ENCODE data around the gene SCAMP4.

DNA sequence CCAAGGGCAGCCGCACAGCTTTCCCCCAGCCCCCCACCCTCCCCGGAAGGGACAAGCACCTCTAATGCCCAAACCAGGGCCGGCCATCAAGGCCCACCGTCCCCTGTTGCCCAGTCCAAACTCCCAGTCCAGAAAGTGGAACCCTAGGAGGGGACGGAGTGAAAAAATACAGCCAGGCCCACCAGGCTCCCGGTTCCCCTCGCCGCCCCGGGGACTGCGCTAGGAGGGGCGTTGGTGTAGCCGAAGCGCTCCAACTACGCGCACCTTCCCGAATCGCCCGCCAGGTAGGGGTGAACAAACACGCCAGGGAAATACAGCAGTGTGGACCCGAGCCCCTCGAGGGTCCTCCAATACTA is 43.2 kb upstream of the SCAMP4 start:
- no peak for TF ChIP-seq CSRNP2 (CRISPR knock-in tag; conservative IDR thresholded peaks at IDR 0.05; ENCODE audit: low read depth)
- TF ChIP-seq, protein P1, sequence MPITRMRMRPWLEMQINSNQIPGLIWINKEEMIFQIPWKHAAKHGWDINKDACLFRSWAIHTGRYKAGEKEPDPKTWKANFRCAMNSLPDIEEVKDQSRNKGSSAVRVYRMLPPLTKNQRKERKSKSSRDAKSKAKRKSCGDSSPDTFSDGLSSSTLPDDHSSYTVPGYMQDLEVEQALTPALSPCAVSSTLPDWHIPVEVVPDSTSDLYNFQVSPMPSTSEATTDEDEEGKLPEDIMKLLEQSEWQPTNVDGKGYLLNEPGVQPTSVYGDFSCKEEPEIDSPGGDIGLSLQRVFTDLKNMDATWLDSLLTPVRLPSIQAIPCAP (CRISPR knock-in tag; IDR thresholded peaks at IDR 0.05; ENCODE audit: low read depth): no peak
- TF ChIP-seq POLR2A (IDR thresholded peaks at IDR 0.05; ENCODE audit: insufficient read depth in 1 of 2, low read depth in 2 of 2, low read length in 2 of 2): no peak
- TF ChIP-seq CTCF (CRISPR knock-in tag; IDR thresholded peaks at IDR 0.05): no peak
- TF ChIP-seq ATF5 (CRISPR knock-in tag; IDR thresholded peaks at IDR 0.05; ENCODE audit: low read depth): no peak
- no peak for TF ChIP-seq FOSL2 (CRISPR knock-in tag; IDR thresholded peaks at IDR 0.05)
- TF ChIP-seq POLR2AphosphoS5 (IDR thresholded peaks at IDR 0.05; ENCODE audit: low read depth, low read length): no peak
- TF ChIP-seq ZNF597 (CRISPR knock-in tag; IDR thresholded peaks at IDR 0.05): no peak
- no peak for TF ChIP-seq MAFK (conservative IDR thresholded peaks at IDR 0.05 in 1 of 2, IDR thresholded peaks at IDR 0.05 in 1 of 2; ENCODE audit: low read length in 2 of 2)

Measured in HepG2 (cell line).